HG02840 (cell line): Measurements from ENCODE around the gene MIP.
A peak's percentile ranks its signal among the peaks of the same experiment; 100 is the strongest.
"Not testable (repeated sequence)": the region's sequence is repeated elsewhere in the genome, so short reads cannot be mapped to it uniquely, and the experiment has no call there.

Experiments
- ATAC-seq: cut with Tn5 transposase; IDR thresholded peaks from one replicate; pipeline ENCODE4 v1.9.1; 2021; ENCODE audit warnings: mild to moderate bottlenecking, moderate library complexity, moderate number of reproducible peaks; ENCODE audit not compliant: unreplicated experiment, low FRiP score

The MIP gene

DNA sequence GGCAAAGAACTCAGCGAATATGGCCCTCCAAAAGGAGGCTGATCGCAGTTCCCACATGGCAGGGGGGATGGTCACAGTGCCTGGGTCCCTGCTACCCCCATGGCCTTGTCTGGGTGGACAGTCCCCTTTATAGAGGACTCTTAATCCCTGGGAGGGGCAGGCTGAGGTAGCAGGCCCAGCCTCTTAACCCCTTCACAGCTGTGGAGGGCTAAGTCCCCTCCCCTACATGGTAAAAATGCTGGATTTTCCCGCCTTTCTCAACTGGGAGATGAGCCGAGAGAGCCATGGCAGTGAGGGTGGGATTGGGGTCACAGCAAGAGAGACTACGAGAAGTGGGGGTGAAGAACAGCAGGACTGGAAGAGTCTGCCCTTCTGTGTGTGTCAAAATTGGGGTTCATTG lies at the start of gene MIP:
MIP (minus strand) TSS at position 101 of the 400 bp plus-strand sequence; CDS start at position 57, 44 bp downstream.
- no peak for ATAC-seq

DNA sequence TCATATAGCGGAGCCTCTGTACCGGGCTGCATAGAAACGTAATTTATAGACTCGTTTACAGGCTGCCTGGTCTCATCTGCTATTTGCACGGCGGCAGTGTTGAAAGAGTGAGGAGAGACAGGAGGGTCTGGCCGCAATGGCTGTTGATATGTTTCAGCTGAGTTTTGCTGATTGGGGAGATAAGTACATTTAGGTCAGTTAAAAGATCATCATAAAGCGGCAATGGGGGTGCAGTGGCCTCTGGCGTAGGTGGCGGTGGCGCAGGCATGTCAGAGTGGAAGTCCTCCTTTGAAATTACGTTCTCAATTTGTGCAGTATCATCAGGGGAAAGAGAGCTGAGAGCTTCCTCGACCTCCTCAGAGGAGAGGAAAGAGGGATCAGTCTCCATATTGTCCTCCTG lies 45.4 kb upstream of the MIP start:
- not testable (repeated sequence) for ATAC-seq

DNA sequence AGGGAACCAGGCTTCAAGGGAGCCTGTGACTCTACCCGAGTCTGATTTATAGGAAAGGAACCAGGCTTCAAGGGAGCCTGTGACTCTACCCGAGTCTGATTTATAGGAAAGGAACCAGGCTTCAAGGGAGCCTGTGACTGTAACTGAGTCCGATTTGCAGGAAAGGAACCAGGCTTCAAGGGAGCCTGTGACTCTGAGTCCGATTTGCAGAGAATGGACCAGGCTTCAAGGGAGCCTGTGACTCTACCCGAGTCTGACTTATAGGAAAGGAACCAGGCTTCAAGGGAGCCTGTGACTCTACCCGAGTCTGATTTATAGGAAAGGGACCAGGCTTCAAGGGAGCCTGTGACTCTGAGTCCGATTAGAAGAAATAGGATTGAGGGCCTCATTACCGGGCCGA lies 45.0 kb upstream of the MIP start:
- ATAC-seq: not testable (repeated sequence)

DNA sequence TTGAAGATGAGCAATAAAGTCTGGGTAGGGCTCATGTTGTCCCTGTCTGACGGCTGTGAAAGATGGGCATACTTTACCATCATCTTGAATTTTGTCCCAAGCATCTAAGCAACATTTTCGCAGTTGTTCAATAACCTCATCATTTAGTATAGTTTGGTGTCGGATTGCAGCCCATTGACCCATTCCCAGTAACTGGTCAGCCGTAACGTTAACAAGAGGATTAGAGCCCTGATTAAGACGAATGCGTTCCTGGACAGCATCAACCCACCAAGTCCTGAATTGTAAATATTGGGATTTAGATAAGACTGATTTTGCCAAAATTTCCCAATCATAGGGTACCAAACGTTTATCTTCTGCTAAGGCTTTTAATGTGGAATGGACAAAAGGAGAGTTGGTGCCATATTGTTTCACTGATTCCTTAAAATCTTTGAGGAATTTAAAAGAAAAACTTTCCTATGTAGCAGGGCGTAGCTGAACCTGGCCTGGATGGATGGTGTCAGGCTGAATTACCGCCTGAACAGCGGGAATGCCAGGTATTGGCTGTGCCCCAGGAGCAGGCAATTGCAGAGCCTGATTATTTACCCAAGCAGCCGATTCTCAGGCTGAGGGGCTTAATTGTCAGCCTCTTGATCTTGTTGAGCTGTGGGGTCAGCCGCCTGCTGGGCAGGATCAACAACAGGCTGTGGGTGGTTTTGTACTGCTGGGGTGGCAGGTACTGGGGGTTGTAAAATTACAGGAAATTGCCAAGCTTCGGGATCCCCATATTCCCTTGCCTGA lies 43.9 kb upstream of the MIP start:
- not testable (repeated sequence) for ATAC-seq

DNA sequence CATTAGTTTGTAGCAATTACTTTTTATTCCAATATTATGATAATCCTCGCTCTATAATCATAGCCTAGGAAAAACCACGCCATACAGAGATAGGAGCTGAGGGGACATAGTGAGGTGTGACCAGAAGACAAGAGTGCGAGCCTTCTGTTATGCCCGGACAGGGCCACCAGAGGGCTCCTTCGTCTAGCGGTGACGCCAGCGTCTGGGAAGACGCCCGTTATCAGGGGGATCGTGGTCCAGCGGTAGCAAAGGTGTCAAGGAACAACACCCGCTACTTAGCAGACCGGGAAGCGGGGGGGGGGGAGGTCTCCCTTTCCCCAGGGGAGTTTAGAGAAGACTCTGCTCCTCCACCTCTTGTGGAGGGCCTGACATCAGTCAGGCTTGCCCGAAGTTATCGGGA lies 42.2 kb upstream of the MIP start:
- not testable (repeated sequence) for ATAC-seq

DNA sequence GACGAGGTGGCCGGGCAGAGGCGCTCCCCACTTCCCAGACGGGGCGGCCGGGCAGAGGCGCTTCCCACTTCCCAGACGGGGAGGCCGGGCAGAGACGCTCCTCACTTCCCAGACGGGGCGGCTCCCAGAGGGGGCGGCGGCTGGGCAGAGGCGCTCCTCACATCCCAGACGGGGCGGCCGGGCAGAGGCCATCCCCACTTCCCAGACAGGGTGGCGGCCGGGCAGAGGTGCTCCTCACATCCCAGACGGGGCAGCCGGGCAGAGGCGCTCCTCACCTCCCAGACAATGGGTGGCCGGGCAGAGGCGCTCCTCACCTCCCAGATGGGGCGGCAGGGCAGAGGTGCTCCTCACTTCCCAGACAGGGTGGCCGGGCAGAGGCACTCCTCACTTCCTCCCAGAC lies 40.0 kb upstream of the MIP start:
- ATAC-seq: not testable (repeated sequence)

DNA sequence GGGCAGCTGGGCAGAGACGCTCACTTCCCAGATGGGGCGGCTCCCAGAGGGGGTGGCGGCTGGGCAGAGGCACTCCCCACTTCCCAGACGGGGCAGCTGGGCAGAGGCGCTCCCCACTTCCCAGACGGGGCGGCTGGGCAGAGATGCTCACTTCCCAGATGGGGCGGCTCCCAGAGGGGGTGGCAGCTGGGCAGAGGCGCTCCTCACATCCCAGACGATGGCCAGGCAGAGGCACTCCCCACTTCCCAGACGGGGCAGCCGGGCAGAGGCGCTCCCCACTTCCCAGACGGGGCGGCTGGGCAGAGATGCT lies 39.6 kb upstream of the MIP start:
- ATAC-seq: not testable (repeated sequence)

DNA sequence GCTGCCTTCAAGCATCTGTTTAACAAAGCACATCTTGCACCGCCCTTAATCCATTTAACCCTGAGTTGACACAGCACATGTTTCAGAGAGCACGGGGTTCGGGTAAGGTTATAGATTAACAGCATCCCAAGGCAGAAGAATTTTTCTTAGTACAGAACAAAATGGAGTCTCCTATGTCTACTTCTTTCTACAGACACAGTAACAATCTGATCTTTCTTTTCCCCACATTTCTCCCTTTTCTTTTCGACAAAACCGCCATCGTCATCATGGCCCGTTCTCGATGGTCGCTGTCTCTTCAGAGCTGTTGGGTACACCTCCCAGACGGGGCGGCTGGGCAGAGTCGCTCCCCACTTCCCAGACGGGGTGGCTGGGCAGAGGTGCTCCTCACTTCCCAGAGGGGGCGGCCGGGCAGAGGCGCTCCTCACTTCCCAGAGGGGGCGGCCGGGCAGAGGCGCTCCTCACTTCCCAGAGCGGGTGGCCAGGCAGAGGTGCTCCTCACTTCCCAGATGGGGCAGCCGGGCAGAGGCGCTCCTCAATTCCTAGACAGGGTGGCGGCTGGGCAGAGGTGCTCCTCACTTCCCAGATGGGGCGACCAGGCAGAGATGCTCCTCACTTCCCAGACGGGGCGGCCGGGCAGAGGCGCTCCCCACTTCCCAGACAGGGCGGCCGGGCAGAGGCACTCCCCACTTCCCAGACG lies 39.1 kb upstream of the MIP start:
- ATAC-seq: not testable (repeated sequence)

DNA sequence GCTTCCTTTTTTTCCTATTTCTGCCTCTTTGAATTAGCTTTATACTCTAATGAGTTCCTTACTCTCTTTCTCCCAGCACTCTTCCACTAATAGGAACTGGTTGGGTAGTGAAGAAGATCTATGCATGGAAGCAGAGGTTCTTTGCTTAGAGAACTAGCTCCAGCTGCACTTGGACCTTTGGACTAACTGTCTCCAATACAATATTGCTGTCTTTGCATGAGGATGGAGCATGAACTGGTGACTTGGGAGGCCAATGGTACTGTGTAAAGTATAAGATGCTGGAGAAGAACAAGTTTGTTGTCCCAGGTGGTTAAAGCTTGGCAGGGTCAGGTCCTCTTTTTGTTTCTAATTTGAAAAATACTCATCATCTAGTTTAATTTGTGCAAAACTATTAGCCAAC lies 35.9 kb upstream of the MIP start:
- ATAC-seq: no peak

DNA sequence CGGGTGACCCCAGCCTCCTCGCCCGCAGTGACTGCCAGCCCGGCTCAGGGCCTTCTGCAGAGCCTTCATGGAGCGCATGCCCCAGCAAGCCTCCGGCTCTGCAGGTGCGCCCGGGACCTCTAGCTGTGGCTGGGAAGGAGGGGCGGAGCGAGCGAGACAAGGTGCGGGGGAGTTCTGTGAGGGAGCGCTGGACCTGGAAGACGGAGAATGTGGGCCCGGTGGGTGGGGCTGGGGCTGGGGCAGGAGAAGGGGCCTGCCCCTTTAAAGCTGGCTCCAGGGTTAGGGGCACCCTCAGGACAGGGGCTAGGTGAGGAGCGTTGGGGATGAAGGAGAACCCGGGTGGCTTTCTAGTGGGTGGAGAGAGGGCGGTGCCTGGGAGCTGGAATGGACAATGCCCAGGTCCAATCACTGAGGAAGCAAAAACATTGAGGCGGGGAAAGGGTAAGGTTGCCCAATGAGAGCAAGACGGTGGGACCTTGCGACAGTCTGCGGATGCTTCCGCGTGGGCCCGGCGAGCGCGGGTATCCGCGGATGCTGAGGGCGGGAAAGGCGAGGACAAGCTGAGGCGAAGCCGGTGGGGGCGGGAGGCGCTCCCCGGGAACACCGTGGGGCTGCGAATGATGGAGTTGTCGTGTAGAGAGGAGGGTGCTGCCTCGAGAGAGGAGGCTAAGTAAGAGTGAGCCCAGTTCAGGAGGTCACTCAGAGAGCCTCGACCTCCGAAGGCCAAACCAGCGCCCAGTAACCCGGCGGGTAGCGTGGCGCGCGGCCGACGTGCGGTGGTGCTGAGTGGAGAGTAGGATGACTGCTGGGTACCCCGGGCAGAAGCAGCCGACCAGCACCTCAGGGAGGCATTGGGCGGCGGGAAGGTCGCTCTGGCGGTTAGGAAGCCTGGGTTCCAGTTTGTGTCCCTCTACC lies 33.8 kb upstream of the MIP start, which contains the start of gene GLS2:
GLS2 (minus strand) TSS at position 121 of the 915 bp plus-strand sequence; CDS start at position 78, 43 bp downstream.
- ATAC-seq: peak; percentile 76

DNA sequence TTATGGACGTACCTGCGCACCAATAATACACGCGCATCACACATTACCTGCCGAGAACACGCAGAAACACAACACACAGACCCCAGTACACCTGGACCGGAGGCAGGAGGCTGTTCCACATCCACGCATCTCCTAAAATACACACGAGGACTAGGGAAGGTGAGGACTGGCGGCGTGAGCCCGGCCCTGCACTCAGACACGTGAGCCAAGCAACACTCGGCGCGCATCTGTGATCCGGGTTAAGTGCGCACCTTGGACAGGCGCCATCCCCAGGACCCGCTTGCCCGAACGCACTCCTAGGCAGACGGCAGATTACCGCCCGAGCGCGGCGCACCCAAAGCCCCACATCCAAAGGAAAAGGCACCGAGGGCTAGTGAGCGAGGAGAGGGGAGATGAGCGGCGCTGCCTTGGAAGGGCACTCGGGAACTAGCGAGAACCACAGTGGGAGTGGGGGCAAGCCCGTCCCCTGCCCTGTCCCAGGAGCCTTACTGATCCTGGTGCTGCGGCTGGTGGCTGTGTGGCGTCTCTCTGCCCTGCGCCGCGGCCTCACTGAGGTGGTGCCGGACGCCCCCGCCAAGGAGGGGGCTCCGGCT lies 33.1 kb upstream of the MIP start:
- ATAC-seq: no peak

DNA sequence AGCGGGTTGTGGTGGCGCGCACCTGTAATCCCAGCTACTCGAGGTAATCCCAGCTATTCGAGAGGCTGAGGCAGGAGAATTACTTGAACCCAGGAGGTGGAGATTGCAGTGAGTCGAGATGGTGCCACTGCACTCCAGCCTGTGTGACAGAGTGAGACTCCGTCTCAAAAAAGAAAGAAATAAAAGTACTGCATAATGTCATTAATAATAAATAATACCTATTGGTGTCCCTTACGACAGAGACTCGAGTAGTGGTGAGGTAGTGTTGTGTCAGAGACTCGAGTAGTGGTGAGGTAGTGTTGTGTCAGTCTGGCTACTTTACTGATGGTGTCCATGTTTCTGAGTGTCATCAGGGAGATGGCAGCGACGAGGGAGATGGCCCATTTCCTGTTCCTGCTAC lies 32.2 kb upstream of the MIP start:
- no peak for ATAC-seq

DNA sequence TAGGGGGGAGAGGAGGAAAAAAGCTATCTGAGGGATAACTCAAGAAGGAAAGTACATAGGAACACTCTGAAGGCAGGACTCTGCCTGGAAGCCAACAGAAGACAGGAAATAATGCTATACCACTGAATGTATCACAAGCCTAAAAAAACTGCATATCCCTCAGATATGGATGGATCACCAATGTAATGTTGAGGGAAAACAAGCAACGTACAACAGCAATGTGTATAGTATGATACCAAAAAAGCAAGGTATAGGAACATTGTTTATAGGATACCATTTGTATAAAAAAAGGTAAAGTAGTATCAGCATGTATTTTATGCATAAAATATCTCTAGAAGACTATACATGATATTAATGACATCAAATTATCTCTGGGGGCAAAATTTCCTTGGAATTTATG lies 30.1 kb upstream of the MIP start:
- no peak for ATAC-seq

DNA sequence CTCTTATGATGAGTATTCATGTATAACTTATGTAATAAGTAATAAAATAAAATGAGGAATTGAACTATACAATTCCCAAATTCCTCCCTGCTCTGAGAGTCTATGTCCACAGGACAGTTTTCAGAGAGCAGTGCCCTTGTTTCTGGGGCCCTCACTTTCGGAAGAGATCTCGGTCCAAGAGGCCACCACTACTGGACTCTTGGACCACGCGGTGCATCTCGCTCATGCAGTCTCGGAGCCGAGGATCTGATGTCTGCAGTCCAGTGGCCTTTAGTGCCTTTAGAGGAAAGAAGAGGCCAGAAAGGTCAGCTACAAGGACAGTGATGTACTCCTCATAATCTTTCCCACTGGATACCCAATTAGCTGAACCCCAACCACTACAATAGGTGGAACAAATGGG lies 25.2 kb upstream of the MIP start:
- no peak for ATAC-seq

DNA sequence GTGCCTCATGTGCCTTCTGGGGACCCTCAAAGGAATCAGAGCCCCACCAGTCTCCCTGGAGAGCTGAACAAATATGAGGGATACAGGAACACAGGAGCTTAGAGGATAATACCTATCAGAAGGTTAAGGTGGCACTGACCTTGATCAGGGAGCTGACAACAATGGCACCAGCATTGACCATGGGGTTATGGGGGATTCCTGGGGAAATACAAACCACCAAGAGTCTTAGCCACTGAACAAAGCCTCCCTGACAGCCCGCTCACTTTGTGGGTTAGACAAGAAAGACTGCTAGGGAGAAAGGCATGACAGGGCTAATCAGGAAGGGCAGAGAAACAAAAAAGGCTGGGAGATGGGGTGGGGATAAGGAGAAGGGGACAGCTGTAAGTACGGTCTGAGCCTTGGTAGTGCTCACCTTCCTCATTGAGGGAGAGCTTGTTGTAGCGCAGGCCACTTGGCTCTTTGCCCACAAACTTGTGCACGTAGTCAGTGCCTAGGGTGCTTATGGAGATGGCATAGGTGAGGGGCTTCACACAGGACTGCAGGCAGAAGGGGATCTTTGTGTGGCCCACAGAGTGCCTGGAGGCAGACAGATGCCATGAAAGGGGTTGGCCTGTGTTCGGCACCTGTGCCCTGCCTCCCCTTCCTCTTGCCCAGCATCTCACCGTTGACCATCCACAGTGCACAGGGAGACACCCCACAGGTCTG lies 23.2 kb upstream of the MIP start:
- no peak for ATAC-seq

DNA sequence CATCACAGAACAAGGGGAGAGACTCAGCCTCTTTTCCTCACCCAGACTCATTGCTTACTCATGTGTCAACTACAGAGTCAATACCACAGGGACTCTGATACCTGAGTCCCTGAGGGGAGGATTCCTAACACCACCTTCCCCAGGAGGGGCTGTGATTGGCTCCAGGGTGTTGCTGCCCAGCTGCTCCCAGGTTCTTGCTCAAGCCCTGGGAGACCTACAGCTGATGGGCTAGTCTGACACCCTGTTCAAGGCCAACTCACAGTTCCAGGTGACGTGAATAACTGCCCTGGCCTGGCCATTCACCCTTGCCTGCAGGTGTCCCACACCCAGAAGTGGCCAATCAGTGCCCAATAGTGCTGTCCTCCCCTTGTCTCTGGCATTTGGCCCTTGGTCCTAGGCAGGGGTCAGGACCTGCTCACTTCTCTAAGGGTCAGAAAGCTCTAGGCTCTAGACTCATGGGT lies 22.5 kb upstream of the MIP start:
- no peak for ATAC-seq

DNA sequence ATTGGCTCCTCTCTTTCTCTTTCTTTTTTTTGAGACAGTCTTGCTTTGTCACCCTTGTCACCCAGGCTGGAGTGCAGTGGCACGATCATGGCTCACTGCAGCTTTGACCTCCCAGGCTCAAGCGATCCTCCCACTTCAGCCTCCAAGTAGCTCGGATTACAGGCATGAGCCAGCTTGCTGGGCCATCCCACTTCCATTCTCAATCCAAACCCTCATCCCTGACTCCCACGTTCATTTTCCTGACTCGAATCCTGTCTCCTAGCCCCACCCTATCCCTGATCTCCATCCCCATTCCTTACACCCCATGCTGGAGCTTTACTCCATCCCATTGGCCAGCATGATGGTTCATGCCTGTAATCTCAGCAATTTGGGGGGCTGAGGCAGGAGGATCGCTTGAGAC lies 21.7 kb upstream of the MIP start:
- no peak for ATAC-seq

DNA sequence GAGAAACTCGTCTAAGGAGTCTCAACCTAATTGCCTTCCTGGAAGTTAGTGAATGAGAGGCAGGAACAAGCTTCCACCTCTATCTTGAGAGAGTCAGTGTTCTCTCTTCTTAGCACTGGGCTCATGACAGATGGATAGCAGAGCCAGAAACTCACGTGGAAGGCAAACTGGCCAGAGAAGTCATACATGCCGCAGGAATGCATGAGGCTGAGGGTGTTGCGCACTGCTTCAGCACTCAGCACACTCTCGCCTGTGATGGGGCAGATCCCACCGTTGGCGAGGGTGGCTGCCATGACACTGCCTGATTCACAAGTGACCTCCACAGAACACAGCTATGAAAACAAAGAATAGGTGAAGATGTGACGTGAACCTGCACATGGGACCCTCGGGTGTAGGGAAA lies 19.9 kb upstream of the MIP start:
- no peak for ATAC-seq

DNA sequence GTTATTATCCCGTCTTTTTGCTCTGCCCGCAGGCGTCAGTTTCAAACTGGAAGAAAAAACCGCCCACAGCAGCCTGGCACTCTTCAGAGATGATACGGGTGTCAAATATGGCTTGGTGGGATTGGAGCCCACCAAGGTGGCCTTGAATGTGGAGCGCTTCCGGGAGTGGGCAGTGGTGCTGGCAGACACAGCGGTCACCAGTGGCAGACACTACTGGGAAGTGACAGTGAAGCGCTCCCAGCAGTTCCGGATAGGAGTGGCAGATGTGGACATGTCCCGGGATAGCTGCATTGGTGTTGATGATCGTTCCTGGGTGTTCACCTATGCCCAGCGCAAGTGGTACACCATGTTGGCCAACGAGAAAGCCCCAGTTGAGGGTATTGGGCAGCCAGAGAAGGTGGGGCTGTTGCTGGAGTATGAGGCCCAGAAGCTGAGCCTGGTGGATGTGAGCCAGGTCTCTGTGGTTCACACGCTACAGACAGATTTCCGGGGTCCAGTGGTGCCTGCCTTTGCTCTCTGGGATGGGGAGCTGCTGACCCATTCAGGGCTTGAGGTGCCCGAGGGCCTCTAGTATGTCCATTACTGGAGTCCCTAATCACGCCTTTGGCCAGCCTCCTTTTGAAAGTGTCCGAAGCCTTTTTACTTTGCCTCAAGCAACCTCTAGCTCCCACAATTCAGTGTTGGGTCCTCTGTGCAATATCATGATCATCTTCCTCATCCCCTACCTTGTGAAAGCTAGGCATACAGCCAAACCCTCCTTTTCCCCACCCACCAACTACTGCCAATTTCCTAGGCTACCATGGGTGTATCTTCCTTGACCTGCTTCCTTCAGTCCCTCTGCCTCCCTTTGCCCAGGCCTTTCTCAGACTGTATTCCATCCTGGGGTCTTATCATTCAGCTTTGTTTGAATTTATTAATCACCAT lies 14.8 kb upstream of the MIP start:
- ATAC-seq: no peak
